ENCODE results near the gene MRPL21.
"Not testable (repeated sequence)": the region's sequence is repeated elsewhere in the genome, so short reads cannot be mapped to it uniquely, and the experiment has no call there.

Gene MRPL21

DNA sequence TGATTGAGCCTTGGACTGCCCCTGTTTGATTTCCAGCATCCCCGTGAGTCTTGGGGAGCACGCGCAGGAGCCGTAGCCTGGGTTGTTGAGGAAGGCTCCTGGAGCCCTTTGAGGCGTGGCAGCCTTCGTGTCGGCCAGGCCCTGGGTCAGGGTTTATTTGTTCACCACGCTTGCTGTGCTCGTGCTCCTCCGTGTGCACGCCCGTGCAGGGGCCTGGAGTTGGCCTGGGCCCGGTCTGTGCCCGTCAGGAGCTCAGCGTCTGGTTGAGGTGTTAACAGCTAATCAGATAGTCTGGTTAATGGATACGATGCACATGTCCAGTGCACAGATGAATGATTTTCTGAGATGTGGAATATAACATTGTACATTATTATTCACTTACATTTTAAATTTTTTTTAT lies 8.1 kb upstream of the MRPL21 start:
- DNase-seq: no peak

DNA sequence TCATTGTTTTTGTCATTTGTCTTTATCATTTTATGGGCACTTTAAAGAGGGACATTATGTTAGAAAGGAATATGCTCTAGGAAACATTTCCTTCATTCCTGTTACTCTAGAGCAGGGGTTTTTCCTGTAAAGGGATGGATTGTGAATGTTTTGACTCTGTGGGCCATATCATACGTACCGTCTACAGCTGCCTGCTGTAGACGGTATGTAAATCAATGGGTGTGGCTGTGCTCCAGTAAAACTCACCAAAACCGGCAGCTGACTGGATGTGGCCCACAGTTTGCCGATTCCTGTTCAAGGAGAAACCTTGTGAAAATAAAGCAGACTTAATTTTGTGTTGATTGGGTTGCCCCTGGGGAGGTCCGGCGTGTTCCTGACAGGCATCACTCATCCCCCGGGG lies 7.3 kb upstream of the MRPL21 start:
- no peak for DNase-seq

DNA sequence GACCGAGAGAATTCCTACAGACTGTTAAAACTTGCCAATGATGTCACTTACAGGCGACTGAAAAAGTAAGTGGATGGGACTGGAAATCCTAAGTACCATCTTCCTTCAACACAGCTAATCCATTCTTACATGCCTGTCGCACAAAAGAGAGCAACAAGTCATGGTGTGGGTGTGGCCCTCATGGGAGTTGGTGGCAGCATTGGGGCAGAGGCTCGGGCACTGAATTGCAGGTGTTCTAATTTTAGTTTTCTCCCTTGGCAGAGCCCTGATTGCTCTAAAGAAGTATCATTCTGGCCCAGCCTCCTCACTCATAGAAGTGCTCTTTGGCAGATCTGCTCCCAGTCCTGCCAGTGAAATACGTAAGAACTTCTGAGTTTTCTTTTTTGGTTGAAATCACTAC lies 4.6 kb upstream of the MRPL21 start:
- no peak for DNase-seq

DNA sequence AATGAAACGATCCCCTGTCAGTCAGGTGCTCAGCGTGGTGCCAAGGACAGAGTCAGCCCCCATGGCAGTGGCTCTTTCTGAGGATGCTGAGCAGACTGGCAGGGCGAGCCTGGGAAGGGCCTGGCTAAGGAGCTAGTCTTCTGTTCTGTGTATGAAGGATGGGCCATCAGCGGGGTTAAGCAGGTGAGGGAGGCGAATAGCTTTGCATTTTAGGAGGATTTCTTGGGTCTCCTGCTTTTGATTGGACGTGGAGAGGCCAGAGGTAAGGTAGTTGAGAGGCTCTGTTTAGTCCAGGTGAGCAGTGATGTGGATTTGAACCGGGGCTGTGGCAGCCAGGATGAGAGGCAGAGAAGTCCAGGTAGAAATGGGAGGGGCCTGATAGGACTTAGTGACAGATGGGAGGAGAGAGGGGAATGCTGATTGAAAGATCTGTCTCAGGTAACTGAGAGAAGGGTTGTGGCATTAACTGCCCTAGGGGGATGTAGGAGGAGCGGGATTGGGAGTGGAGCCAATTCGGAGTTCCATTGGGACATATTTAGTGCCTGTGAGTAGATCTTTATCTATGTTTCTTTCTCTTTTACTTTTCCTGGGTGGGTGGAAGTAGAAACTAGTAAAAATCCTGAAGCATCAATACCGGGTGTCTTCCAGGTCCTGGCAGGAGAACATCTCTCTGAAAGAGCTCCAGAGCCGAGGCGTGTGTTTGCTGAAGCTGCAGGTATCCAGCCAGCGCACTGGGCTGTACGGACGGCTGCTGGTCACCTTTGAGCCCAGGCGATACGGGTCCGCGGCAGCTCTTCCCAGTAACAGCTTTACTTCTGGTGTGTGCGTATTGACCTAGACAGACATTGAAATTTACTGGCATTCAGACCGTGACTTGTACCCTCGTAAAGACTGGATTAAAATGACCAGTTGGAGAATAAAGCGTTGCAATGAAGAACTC lies 2.1 kb upstream of the MRPL21 start:
- DNase-seq: no peak

DNA sequence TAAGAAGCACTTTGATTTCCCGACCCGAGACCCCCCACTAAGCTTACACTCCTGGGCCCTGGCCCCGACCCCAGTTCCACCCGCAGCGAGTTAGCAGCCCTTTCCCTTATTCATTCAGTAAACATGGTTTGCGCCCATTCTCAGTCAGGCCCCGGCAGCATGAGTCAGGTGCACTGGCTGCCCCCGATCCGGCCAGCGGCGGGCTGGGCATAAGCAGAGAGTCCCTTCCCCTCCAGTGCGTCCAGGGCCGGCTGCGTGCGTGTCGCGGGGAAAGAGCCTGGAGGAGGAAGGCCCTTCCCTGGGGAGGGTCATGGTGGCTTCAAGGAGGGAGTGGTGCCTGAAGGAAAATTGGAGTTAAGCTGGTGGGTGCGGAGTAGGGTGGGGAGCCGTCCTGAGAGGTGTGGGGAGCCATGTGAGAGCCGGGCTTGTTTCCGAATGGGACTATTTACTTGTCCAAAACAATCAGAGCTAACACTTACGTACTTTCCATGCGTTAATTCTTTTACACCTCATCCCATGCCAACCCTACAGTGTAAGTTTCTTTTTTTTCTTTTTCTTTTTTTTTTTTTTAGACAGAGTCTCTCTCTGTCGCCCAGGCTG lies 716 bp upstream of the MRPL21 start:
- DNase-seq: peak in 12 of 51 donors; percentile 30 to 63 (median 48)

DNA sequence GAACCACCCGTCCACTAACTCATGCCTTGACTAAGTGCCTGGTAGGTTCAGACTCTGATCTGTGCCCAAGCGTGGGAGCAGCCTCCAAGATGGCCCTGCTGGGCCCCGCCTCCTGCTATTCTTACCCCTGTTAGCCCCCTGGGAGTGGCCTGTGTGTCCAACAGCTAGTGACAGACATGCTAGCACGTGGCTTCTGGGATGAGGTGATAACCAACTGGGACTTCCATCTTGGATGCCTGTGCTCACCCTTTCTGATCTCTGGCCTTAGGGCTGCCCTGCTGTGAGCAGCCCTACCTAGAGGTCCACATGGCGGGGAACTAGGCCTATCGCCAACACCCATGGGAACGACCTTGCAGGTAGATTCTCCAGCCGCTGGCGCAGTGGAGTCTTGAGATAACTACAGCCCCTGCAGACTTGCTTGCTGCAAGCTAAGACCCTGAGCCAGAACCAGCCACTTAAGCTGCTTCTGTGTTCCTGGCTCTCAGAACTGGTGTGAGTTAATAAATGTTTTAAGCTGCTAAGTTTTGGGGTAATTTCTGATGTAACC lies 2.7 kb downstream of the MRPL21 start:
- DNase-seq: no peak

DNA sequence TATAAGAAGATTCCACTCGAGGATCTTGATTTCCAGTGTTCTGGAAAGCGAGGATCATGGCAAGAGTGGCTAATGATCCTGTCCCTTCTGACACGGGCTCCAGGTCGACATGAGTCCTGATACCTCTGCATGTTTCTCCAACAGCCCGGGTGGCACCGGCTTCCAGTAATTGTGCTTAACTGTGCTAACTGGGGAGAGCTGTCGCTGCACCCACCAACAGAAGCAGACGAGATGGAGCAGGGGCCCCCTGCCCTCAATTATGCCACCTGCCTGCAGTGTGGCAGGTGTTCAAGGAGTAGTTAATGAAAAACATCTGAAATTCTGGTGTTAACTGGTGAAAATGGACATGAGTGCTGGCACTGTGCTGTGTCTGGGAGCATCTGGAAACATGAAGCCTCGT lies 6.2 kb downstream of the MRPL21 start:
- DNase-seq: no peak

DNA sequence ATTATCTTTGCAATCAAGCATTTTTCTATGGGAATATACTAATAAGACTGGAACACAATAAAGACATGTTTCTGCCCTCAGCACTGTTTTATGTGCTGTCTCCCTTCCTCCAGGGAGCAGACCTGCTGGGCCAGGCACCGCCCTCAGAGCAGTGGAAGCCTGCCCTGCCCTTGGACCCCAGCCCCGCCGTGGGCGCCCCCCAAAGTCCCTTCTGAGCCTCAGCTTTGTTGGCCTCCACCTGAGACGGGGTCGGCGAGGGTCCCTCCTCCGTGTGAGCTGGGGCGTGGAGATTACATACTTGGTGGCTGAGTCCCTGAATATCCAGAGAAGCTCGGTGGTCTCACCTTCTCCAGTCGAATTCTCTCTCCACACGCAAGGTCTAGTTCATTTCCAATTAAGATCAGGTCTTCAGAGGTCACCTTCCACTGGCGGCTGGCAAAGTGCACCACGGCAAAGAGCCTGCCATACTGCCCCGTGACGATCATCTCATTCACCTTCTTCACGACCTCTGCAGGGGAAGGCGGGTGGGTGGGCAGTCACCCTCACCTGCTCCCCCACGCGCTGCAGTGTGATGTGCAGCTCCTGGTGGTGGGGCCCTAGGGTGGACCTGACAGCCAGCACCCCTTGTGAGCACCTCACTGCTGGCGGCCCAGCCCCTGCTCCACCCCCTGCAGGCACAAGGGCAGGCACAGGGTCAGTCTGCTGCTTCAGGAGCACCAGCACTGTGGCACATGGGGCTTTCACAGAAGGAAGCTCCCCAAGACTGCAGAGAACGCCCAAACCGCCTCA lies 7.3 kb downstream of the MRPL21 start:
- no peak for DNase-seq

DNA sequence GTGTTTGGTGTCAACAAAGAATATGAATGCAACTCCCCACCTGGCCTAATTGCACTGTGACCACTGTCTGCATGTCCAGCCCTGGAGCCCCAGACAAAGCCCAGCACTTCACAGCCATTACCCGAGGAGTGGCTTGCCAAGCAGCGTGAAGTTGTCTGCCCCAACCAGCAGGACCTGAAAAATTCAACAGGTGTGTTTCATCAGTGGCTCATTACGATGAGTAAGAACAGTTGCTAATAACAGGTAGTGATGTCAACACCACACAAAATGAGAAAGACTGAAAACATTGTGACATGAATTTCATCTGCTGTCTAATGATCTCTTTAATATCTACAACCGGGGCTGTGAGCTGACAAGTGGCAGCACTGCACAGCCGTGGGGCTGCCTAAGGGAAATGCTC lies 10.3 kb downstream of the MRPL21 start:
- DNase-seq: no peak

DNA sequence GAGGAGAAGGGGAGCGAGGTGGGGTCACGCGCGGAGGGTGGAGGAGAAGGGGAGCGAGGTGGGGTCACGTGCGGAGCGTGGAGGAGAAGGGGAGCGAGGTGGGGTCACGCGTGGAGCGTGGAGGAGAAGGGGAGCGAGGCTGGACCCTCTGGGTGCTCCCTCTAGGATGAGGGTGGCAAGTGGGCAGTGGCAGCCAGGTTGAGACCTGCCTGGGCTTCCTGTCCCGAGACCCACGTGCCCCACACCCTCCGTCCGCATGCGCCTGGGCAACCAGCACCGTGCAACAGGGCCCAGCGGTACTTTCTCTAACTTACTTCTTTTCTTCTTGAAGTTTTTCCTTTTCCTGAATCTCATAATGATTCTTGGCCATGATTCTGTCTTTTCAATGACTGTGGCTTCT lies 11.1 kb downstream of the MRPL21 start:
- DNase-seq: no peak

DNA sequence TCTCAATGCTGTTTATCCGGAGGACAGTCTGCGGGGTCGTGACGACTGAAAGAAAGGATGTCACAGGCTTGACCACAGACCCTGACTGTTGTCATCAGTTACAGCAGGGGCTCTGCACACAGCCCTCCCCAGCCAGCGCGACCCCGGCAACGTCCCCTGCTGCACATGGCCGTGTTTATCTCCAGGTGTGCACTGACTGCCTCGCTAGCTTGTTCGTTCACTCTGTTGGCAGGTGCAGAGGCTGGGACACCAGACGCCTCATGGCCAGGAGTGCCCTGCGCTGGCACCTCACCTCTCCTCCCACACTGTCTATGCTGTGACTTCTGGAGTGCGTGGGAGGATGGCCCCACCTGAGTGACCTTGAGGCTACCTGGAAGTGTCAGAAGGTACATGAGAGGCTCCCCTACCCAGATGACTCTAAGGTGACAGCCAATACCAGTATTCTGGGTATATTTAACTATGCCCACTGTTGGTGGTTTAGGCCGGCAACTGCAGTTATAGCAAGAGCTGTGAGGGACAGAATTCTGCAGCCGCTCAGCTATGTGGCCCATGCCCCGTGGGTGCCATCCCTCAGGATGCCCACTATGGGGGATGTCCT lies 12.2 kb downstream of the MRPL21 start:
- no peak for DNase-seq

DNA sequence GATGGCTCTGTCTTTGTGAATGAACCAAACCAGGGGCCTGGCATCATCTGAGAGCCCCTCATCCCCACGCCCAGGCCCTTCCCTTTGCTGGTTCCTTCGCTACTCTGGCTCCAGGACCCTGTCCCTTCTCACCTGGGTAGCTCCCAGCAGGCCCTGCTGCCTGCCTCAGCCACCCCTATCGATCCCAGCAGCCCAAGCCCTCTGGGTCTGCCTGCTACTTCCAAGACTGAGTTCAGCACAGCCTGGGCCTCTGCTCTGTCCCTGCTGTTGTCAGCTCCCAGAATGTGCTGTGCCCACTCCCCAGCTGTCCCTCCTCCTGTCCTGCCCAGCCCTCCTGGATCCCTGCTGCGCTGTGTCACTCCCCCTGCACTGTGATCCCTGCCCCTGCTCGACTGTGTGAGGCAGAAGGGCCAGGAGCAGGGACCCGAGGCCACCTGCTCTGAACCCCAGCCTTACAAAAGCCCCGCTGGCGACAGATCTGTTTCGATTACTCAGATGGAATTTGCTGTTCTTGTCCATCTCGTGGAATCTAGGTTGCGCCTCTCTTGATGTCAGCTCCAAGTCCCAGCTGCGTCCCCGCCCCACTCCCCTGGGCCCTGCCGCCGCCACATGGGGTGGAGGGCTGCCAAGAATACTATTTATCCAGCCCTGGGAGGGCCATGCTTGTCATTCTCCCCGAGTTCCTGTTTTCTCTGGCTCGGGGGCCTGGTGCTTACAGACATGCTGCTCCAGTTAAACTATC lies 13.0 kb downstream of the MRPL21 start:
- peak in 36 of 51 donors; percentile 2 to 70 (median 34) for DNase-seq

DNA sequence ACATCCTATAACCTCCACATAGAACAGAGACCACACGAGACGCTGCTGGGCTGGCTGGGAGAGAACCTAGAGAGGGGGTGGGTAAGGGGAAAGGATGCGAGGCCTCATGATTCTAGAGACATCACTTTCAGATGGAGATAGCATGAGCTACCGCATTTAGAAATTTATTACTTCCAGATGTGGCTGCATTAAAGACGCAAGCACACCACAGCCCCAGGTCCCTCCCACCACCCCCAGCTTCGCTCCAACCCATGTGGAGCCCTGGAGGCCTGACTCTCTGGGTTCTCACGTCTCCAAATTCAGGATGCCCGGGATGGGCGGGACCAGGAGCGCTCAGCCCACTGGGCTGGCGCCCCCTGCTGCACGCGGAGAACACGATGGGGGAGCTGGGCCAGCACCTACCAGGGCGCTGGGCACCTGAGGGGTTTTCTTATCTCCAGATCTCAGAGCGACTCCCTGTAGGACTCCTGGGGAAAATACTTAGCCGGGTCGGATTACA lies 13.6 kb downstream of the MRPL21 start:
- DNase-seq: no peak

DNA sequence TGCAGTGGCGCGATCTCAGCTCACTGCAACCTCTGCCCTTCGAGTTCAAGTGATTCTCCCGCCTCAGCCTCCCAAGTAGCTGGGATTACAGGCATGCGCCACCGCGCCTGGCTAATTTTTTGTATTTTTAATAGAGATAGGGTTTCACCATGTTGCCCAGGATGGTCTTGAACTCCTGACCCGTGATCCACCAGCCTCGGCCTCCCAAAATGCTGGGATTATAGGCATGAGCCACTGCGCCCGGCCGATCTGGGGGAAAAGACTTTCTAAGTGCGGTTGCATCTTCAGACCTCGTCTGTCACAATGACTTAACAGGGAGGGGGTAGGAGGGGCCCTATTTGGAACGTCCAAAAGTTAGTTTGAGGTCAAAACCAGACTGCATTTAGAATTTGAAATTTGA lies 18.8 kb downstream of the MRPL21 start:
- DNase-seq: not testable (repeated sequence)

DNA sequence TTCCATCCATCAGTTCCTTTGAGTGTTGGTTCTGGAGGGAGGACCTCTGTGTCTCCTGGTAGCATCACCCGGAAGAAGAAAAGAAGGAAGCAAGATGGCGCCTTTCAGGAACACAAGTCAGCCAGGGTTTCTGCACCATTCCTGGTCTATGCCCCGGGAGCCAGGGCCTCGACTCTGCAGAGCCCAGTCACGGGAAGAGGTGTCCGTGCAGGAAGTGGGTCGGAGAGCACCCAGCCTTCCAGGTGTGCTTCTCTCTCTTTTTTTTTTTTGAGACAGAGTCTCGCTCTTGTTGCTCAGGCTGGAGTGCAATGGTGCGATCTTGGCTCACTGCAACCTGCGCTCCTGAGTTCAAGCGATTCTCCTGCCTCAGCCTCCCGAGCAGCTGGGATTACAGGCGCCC lies 21.2 kb downstream of the MRPL21 start:
- no peak for DNase-seq

DNA sequence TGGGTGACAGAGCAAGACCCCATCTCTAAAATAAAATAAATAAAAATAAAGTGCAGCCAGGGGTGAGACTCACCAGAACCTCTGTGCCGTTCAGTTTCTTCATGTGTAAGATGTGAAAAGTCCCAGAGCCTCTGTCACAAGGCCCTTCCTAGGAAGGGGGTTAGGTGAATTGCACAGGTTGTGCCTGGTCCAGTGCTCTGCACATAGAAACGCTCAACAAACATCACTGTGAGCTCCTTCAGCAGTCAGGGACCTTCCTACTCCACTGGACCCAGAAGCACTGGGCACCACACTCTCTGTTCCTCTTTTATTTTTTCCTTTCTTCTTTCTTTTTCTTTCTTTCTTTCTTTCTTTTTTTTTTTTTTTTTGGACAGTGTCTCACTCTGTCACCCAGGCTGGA lies 22.3 kb downstream of the MRPL21 start:
- no peak for DNase-seq

DNA sequence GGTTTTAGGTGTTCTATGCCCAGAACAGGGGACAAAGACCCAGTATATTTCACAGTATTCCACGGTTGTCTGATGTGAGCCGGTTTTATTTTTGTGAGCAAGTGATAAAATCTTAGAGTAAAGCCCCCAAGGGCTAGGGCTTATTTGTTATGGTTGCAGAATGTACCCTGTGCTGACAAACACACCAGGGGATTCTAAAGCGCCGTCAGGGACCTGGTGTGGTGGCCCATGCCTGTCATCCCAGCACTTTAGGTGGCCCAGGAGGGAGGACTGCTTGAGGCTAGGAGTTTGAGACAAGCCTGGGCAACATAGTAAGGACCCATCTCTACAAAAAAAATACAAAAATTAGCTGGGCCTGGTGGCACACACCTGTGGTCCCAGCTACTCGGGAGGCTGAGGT lies 22.8 kb downstream of the MRPL21 start:
- DNase-seq: no peak

DNA sequence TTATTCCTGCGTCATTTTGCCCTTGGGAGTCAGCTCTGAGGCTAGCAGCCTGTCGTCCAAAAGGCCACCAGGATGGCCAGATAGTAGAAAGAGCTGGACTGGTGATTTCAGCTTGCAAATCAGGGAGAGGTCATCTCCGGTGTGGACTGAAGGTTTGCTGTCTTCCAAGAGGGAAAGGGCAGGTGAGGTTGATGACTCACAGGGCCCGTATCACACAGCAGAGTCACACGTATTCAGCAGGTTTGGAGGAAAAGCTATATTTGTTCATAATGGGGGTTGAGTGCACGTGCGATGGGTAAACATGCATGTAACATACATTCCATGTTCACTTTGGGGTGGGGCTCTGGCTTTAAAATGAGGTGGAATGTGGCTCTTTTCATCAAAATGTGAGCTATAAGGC lies 25.6 kb downstream of the MRPL21 start:
- DNase-seq: no peak

DNA sequence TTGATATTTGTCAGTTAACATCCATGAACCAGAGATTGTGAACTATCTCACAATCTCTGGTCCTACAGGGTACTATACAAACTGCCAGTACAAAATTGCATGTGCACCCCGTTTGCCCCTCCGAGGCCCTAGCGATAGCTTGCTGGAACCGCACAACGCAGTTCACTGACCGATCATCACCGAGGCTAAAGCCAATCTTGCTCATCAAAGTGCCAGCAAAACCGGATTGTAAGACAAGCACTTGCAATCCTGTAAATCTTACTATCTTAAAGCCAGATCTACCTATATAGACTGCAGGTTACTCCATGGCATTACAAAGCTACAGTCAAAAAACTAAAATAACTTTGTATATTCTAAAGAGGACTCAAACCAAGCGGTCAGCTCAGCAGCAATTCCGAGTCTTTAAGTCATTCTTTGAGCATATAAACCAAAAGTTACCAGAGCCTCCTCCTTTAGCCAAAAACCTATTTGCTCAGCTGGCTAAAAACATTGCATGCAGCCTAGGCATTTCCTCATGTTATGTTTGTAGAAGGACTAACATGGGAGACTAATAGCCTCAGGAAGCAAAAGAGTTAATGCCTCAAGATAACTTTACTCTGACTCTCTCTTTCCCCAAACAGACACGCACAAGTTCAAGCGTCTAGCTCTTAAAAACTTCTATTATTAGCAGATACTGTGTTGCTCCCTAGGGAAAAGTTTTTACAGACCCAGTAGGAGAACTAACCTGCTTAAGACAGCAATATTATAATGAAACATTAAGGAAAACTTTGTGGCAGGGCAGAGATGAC lies 31.2 kb downstream of the MRPL21 start:
- no peak for DNase-seq

DNA sequence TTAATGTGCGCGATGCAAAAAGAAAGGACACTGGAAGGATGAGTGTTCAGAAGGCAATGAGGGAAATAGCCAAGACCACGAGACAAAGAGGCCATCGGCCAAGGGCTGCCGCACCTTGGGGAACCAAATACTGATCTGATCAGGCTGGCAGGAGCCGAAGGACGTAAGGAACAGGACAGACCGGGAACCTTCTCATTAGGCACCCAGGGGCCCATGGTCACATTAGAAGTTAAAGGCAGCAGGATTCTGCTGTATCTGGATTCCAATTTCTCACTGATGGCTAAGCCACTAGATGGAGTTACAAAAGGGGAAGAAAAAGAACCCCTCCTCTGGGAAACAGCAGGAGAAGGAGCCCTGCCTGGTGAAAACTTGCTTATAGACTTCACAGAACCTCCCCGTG lies 33.2 kb downstream of the MRPL21 start:
- DNase-seq: no peak
